GM19035 (cell line): ENCODE measurements around the gene ANKRD12.
"Not testable (repeated sequence)": the region's sequence is repeated elsewhere in the genome, so short reads cannot be mapped to it uniquely, and the experiment has no call there.

Source experiments
- ATAC-seq: cut with Tn5 transposase; IDR thresholded peaks from one replicate; pipeline ENCODE4 v1.9.1; 2021; ENCODE audit not compliant: unreplicated experiment

ANKRD12 gene

DNA sequence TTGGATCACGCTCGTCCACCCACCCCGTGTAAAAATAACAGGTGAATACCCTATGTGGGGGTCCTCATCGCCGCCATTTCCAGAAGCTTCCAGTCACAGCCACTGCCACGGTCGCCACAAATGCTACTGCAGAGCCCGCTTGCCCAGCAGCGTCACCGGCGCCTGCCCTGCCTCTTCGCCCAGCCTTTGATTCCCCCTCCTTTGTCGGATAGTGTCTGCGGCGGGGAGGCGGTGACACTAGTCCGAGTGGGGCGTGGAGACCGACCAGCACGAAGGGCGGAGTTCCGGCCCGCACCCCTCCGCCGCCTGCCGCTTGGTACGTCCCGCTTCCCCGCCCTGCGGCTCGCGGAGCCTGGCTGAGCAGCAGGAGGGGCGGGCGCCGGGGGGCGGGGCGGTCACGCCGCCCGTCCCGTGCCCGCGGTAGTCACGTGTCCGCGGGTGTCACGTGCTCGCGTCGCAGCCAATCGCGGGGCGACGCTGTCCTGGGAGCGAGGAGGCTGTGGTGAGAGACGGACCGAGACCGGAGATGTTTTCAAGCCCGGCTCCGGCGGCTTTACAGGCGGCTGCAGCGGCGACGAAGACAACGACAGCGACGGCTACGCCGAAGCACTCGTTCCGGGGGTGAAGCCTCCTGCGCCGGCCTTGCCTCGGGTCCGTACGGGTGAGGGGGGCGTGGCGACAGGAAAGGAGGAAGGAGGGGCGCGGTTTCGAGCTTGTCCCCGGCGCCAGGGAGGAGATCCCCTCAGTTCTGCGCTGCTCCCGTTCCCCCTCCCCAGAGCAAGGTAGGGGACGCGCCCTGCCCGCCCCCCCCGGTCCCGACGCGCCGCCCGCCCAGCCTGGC, at the start of gene ANKRD12:
Gene ANKRD12, plus strand, starts transcription at position 467 of the 841 bp plus-strand sequence. CDS start 45,652 bp downstream, outside the sequence.
- peak; percentile 67 for ATAC-seq

DNA sequence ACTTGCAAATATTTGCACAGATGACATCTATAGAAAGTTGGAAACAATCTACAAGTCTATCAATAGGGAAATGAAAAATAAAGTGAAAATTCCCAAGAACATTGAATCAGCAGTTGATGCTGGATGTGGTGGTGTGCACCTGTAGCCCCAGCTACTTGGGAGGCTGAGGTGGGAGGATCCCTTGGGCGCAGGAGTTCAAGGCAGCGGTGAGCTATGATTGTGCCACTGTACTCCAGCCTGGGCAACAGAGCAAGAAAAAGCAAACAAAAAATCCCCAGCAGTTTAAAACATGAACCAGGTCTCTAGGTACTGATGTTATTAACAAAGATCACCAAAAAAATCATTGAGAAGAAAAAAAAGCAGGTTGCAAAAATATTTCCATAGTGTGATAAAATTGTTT, 49.4 kb upstream of the ANKRD12 start:
- ATAC-seq = no peak

DNA sequence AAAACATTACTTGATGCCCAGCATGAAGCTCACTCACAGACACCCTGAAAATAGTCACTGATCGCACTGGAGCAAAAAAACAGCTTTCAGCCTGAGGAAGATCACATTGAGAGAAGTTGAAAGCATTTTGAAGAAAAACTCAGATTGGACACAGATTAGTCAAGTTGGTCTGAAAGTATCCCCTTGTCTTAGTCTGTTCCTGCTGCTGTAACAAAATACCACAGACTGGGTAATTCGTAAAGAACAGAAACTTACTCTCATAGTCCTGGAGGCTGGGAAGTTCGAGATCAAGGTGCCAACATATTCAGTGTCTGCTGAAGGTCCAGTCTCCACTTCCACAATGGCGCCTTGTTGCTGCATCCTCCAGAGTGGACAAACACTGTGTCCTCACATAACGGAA, 48.3 kb upstream of the ANKRD12 start:
- ATAC-seq = no peak

DNA sequence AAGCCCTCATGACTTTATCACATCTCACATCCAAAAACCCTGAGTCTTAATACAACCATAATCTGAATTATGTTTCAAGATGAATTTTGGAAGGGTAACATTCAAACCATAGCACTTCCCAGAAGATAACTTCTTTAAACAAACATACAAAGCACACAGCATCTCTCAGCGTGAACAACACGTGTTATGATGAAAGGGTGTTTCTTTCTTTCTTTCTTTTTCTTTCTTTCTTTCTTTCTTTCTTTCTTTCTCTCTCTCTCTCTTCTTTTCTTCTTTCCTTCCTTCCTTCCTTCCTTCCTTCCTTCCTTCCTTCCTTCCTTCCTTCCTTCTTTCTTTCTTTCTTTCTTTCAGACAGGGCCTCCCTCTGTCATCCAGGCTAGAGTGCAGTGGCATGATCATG, 47.9 kb upstream of the ANKRD12 start:
- not testable (repeated sequence) for ATAC-seq

DNA sequence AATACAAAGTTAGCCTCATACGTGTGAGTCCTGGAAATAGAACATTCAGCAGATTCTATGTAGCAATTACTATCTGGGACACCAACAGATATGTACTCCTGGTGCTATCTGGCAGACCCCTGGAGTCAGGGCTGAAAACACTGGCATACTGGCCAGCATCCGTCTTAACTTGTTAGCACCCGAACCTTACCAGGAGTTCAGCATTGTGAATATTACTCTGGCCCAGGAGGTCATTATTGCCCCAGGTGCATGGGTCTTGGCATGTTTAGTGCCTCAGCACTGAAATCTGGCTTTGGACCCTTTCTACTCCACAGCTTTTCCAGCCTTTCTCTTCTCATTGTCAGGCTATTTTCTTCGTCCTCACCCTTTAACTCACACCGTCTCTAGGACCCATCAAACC, 46.0 kb upstream of the ANKRD12 start:
- no peak for ATAC-seq

DNA sequence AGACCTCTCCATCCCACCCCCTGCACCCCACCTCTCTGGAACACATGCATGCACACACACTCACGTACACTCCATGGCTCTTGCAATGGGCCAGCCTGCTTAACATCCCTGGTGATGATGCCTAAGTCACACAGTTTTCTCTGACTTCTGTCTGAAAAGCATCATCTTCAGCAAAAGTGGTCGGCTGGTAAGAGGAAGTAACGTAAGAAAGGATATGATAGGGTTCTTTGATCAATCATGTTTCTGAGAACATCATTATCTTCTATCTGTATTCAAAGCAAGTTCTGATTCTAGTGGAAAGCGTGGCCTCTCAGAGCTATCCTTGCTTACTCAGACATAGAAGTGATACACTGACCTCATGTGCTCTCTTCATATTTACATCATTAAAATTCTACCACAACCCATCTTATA, 45.5 kb upstream of the ANKRD12 start:
- ATAC-seq = no peak

DNA sequence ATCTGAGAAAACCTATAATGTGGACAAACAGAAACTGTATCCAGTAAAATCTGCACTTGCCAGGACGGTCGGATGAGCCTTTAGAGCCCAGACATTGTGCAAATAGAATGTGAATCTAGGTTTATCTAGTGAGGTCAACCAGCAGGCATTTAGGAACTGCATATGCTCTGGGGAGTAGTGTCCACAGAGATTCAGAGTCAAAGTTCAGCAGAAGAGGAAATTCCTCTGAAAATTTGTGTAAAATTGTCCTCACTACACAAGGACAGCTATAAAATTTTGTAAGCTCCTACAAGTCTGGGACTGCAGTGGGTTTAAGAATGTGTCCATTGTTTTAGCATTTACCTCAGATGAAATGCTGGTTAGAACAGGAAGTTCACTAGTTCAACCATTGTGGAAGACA, 43.9 kb upstream of the ANKRD12 start:
- ATAC-seq = no peak

DNA sequence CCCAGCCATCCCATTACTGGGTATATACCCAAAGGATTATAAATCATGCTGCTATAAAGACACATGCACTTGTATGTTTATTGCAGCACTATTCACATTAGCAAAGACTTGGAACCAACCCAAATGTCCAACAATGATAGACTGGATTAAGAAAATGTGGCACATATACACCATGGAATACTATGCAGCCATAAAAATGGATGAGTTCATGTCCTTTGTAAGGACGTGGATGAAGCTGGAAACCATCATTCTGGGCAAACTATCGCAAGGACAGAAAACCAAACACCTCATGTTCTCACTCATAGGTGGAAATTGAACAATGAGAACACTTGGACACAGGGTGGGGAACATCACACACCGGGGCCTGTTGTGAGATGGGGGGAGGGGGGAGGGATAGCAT, 43.5 kb upstream of the ANKRD12 start:
- not testable (repeated sequence) for ATAC-seq

DNA sequence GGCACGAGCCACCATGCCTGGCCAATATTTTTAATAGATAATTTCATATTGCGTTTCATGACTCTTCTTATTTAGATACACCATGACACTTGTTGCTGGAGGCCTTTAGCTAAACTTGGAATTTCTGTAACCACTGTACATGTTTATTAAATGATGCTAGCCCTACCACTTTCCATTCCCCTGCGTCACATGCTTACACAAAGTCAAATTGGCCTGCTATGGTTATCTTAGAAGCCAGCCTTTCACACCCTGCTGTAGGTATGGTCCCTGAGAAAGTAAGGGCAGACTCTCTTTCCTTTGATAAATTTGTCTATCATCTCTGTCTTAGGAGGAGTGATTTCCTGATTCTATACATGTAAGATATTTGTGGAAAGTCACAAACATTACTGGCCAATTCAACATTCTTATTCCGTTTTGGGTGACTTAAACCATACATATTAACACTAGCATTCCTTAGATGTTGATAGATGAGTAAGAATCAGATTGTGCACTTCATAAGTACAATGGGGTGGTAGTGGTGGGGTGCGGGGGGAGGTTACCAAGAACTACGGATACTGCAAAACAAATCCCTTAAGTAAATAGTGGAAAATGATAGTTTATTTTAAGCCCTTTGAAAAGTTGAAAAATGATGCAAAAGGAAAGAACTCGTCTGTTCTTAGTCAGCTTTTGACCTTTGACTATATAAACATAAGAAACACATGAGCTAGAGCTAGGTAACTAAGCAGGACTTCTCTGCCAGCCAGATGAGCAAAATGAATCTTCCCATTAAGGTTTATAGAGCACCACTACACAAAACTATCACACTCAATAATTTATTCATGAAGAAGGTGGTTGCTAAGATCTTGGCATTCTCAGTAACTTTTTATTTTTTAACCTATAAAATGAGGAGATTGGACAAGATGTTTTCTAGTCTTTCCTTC, 42.0 kb upstream of the ANKRD12 start:
- no peak for ATAC-seq

DNA sequence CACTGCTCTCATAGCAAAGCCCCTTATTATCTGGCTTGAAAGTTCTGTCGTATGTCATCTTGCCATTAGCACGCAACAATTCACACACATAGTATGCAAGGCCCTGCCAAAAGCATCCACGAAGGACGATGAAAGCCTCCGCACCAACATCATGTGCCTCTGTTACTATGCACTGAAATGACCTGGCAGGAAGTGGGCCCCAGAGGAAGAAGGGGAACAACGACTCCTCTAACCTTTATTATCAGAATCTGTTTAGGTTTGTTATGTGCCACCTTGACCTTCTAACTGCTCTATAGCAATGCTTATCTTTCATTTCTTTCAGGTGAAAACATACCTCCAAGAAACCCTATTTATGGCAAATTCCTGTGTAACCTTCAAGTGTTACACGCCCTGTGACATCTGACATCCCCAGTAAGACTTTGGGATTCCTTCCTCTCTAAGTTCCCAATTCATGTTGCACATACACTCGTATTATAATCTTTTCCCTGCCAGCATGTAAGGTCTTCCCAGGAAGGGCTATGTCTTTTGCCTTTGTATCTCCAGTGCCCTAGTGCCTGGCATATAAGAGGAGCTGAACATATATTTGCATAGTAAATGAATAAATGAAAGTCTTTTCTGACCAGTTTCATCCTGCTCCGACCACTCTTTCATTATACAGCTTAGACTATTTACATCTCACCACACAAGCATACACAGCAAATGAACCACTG, 41.1 kb upstream of the ANKRD12 start:
- peak; percentile 86 for ATAC-seq

DNA sequence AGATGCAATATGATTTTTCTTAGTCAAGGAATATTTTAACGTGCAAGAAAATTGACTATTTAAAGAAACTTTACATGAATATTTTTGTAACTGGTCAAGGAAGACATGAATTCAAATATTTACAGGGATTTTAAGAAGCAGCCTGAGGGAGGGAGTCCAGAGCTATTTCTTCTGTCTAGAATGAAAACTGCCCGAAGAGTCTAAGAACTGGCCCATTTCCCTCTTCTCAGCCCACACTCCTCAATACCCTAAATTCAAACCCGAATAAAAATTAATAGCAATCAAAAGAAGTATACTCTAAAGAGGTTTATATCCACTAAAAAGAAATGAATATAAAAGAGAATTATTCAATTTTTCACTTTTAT, 40.6 kb upstream of the ANKRD12 start:
- ATAC-seq = no peak

DNA sequence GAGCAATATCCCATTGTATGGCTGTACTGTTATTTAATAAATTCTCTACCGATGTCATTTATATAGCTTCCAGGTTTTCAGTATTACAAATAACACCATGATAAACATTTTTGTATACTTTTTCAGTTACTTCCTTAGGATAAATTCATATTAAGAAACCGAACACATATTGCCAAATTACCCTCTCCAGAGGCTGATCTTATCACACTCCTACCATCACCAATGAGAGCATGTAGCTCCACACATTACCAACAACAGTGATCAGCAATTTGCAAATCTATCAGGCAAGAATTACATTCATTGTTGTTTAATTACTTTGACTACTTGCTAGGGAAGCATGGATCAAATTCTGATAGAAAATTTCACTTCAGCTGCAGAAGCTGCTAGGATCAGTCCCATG, 39.9 kb upstream of the ANKRD12 start:
- no peak for ATAC-seq

DNA sequence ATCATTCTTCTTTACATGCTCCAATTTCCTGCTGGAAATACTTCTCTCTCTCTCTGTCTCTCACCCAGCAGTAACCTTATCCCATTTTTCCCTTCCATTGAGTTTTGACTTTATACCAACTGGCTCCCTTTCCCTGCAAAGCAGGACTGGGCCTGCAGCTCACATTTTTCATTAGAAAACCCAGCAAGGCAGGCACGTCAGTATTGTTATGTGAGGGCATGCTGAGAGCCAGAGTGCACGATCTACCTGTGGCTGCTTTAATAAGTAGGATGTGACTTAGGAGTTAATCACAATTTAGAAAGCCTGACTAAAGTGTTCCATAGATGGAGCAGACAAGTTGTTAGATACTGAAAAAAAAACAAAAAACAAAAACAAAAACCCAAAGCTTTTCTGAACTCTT, 39.2 kb upstream of the ANKRD12 start:
- ATAC-seq = no peak

DNA sequence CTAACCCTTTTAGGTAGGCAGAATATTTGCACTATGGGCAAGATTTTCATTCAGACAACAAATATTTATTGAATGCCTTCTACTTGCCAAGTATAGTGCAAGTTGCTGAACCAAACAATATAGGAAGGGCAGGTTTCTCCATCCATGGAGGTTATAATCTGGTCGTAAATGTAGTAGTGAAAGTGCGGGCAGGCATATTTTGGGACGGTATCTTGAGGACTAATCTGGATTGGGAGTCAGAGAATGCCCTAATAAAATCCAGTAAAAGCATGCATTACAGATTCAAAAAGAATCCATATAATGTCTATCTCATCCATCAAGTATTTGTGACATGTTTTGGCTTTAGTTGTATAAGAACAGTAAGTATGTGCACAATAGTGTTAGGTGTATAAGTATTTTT, 35.8 kb upstream of the ANKRD12 start:
- ATAC-seq = no peak

DNA sequence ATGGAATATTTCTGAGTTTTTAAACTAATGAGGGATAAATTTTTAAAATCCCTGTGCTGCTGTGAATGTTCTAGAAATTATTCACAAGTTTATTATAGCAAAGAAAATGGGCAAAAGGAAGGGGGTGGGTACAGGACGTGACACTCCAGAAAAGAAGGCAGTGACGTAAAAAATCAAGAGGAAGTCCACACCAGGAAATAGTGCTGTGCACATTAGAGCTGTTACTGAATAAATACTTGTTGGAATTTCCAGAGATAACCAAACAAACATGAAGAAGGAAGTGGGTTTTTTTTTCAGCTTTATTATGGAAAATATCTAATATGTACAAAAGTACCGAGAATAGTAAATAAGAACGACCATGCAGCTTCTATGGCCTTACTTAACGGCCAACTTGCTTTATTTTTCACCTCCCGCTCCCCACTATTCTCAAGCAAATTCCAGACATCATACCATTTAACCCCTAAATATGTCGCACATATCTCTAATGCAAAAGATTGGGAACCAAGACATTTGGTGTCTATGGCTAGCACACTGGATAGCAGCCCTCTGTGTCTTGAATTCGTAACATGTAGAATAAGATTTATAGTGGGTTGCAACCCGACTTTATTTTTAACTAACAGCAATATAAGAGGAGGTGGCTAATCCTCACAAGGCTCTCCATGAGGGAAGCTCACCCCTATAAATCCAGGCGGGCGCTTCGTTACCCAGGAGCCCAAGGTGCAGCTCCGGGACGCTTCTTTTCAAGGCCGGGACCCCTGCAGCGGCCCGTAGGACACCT, 34.7 kb upstream of the ANKRD12 start:
- ATAC-seq = peak; percentile 10

DNA sequence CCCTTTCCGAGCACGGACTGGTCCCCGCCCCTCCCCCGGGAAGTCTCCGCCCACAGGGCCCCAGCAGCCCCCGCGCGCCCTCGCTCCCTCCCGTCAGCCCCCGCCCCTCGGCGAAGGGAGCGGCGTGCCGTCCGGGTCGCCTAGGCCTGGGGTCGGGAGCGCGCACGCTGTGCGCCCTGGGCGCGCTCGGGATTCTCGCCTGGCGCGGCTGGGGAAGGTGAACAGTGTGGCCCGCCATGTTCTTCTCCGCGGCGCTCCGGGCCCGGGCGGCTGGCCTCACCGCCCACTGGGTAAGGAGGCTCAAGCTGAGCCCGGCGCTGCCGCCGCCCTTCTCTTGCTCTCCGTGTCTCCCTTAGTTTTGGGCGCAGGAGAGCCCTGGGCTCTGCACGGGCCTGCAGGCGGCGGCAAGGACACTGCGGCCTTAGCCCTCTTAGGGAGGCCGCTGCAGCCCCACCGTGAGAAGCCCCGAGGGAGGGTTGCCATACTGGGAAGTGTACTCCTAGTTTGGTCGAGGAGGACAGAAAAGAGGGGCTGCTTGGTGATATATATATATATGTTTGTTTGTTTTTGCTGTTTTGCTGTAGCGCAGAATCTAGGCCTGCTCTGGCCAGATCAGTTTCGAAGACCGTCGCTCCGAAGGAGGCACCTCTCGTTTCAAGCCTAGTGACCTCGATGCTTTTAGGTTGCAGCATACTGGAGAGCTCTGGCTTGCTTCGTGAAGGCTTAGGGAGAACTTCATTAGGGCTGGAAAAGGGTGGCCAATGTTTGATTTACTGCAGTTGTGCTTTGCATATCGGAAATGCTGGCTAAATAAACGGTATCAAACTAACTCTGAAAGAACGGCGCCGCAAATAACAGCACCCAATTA, 33.8 kb upstream of the ANKRD12 start, which contains the start of gene NDUFV2:
Gene NDUFV2, plus strand, starts transcription at position 192 of the 868 bp plus-strand sequence. Its CDS starts 45 bp downstream, at position 237.
- ATAC-seq = peak; percentile 95

DNA sequence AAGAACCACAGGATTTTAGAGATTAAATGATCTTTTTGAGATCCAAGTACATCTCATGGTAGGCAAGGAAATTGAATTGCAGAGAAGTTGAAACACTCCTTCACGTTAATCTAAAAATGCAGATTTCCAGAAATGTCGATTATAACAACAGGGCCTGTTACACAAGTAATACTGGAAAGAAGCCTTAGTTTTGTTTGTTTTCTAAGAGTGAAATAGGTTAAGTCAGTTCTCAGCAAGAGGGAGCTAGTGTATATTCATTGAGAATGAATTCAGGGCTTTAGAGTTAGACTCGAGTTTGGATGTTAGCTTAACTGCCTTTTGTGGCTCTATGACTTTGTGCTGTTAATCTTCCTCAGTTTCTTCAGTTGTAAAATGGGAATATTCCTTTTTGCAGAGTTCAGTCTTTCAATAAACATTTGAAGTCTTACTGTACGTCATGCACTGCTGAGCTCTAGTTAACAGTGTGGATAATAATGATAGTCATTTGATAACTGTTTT, 33.2 kb upstream of the ANKRD12 start:
- ATAC-seq = no peak

DNA sequence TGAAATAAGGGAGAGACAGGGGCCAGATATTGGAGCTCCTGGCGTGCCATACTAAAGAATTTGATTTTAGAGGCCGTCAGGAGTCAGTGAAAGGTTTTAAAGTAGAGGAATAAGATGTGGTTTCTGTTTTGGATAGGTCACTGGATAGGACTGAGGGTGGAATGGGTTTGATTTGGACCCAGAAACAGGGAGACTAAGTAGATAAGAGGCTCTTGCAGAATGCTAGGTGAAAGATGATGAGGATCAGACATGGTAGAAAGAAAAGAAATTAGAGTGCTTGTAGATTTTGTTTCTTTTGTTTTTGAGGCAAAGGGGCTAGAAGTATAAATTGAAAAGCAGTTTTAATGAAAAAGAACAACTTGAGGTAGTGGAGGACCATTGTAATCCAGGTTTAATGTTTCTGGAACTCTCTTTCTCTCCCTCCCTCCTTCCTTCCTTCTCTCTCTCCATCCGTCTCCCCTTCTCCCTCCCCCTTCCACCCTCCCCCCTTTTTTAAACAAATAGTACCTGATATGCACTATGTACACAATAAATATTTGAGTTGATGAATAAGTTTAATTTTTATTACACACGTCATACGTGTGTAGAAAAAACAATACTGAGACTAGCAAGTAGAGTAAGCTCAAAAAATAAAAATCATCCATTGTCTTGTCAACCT, 32.2 kb upstream of the ANKRD12 start:
- no peak for ATAC-seq

DNA sequence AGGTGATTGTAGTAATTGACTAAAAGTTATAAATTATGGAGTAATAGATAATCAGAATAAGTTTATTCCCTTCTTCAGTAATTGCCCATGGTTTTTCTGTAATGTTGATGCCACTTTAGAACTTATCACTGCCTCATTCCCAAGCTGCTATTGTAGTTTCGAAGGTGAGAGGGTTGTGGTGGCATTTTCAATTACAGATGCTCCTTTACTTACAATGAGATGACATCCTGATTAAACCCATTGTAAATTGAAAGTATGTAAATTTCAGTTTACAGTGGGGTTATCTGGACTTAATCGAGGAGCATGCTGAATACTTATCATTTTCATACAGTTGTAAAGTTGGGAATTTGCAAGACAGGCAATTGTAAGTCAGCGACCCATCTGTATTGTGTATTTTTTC, 31.2 kb upstream of the ANKRD12 start:
- no peak for ATAC-seq
